ENCODE data around the gene HLF. TPM values are rescaled to one million over a fixed set of nuclear protein-coding genes. Genes with fewer than 3 reads are reported as not detected.

The HLF gene
- total and polyA plus RNA-seq, 2 experiments from 2014 or later: 0.28 TPM; not detected in 1

DNA sequence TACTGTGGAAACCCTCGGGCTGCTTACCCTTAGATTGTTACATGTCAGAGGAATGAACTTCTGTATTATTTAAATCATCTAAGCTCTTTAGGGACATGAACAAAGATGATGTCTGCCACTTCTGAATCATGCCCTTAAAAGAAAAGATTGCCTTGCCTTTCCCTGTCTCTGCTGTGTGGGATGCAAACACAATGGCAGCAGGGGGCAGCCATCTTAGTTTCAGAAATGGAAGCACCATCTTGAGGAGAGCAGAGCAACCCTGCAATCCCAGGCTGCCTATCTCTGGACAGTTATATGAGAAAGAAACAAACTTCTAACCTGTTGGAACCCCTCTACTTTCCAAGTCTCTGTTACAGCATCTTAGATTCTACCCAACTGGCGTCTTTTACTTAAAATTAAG lies 16.7 kb upstream of the HLF start:
- TF ChIP-seq ZNF331 (CRISPR knock-in tag; IDR thresholded peaks at IDR 0.05; ENCODE audit: low read depth) (no peak), POLR2AphosphoS5 (IDR thresholded peaks at IDR 0.05; ENCODE audit: low read depth) (no peak), JUNB (IDR thresholded peaks at IDR 0.05; ENCODE audit: unreplicated experiment) (no peak), NANOG (IDR thresholded peaks at IDR 0.05; ENCODE audit: borderline replicate concordance) (no peak), ZNF462 (CRISPR knock-in tag; IDR thresholded peaks at IDR 0.05) (no peak), EZH2 (IDR thresholded peaks at IDR 0.05; ENCODE audit: low read depth, unreplicated experiment) (no peak), ZNF114 (CRISPR knock-in tag; IDR thresholded peaks at IDR 0.05) (no peak), ETS1 (IDR thresholded peaks at IDR 0.05) (no peak), STAT1 (IDR thresholded peaks at IDR 0.05; ENCODE audit: unreplicated experiment) (no peak), CREB1 (CRISPR knock-in tag; IDR thresholded peaks at IDR 0.05; ENCODE audit: low read depth) (no peak), EZH2phosphoT487 (IDR thresholded peaks at IDR 0.05; ENCODE audit: unreplicated experiment) (no peak)
- TF ChIP-seq, protein P1, sequence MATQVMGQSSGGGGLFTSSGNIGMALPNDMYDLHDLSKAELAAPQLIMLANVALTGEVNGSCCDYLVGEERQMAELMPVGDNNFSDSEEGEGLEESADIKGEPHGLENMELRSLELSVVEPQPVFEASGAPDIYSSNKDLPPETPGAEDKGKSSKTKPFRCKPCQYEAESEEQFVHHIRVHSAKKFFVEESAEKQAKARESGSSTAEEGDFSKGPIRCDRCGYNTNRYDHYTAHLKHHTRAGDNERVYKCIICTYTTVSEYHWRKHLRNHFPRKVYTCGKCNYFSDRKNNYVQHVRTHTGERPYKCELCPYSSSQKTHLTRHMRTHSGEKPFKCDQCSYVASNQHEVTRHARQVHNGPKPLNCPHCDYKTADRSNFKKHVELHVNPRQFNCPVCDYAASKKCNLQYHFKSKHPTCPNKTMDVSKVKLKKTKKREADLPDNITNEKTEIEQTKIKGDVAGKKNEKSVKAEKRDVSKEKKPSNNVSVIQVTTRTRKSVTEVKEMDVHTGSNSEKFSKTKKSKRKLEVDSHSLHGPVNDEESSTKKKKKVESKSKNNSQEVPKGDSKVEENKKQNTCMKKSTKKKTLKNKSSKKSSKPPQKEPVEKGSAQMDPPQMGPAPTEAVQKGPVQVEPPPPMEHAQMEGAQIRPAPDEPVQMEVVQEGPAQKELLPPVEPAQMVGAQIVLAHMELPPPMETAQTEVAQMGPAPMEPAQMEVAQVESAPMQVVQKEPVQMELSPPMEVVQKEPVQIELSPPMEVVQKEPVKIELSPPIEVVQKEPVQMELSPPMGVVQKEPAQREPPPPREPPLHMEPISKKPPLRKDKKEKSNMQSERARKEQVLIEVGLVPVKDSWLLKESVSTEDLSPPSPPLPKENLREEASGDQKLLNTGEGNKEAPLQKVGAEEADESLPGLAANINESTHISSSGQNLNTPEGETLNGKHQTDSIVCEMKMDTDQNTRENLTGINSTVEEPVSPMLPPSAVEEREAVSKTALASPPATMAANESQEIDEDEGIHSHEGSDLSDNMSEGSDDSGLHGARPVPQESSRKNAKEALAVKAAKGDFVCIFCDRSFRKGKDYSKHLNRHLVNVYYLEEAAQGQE (IDR thresholded peaks at IDR 0.05; ENCODE audit: unreplicated experiment): no peak
- TF ChIP-seq, protein P2, sequence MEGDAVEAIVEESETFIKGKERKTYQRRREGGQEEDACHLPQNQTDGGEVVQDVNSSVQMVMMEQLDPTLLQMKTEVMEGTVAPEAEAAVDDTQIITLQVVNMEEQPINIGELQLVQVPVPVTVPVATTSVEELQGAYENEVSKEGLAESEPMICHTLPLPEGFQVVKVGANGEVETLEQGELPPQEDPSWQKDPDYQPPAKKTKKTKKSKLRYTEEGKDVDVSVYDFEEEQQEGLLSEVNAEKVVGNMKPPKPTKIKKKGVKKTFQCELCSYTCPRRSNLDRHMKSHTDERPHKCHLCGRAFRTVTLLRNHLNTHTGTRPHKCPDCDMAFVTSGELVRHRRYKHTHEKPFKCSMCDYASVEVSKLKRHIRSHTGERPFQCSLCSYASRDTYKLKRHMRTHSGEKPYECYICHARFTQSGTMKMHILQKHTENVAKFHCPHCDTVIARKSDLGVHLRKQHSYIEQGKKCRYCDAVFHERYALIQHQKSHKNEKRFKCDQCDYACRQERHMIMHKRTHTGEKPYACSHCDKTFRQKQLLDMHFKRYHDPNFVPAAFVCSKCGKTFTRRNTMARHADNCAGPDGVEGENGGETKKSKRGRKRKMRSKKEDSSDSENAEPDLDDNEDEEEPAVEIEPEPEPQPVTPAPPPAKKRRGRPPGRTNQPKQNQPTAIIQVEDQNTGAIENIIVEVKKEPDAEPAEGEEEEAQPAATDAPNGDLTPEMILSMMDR (conservative IDR thresholded peaks at IDR 0.05; ENCODE audit: low read depth in 2 of 2): no peak
- H3K4me3 Mint-ChIP-seq: no peak overlapping the region
- Histone ChIP-seq H3K36me3 (ENCODE audit: insufficient read depth) (no peaks in the 10 kb centered on the region), H3K27me3 (ENCODE audit: insufficient read depth) (no peaks in the 10 kb centered on the region), H3F3A (replicated peaks; ENCODE audit: low read depth) (no peaks in the 10 kb centered on the region), H2AFZ (0 out of 2 replicates have a peak overlapping the region, but pooled peaks have one; percentile 9), H3K27ac (ENCODE audit: low read depth) (no peak overlapping the region), H4K20me1 (replicated peaks; ENCODE audit: insufficient read depth) (no peaks in the 10 kb centered on the region), H3K4me3 (no peak overlapping the region), H3K4me2 (no peak overlapping the region), H3K9me2 (ENCODE audit: insufficient read depth) (peaks cover 5% of the 10 kb centered on the region; the same call in 1 of the 2 replicates), H3K4me1 (ENCODE audit: insufficient read depth) (peaks cover 8% of the 10 kb centered on the region), H3K79me2 (replicated peaks; ENCODE audit: insufficient read depth) (no peaks in the 10 kb centered on the region)
- H3K9me3 Mint-ChIP-seq: no peaks in the 10 kb centered on the region
- no peak overlapping the region for H3K27ac Mint-ChIP-seq
- no peak for ATAC-seq
- H3K4me1 Mint-ChIP-seq: peaks cover 9% of the 10 kb centered on the region
- H3K27me3 Mint-ChIP-seq (ENCODE audit: insufficient read depth, low read depth, poor library complexity): no peaks in the 10 kb centered on the region
- no peak for DNase-seq (ENCODE audit: low spot score)
- H3K36me3 Mint-ChIP-seq (ENCODE audit: low read depth): no peaks in the 10 kb centered on the region

Data from GM23338 (cell line).